HFFc6 (cell line): ENCODE data around the gene PRELP. TPM values are rescaled to one million over a fixed set of nuclear protein-coding genes. Genes with fewer than 3 reads are reported as not detected.

Source experiments
- DNase-seq: peaks from one replicate; pipeline ENCODE4 v3.0.0-alpha.2; 2018
- H3K27ac Mint-ChIP-seq: 2 replicates; pipeline ENCODE4 v1.8.0; 2020; ENCODE audit warnings: mild to moderate bottlenecking, mixed read lengths
- H3K27me3 Mint-ChIP-seq: 2 replicates; pipeline ENCODE4 v1.8.0; 2021; ENCODE audit warnings: mild to moderate bottlenecking, moderate library complexity, mixed read lengths; ENCODE audit not compliant: insufficient read depth
- H3K36me3 Mint-ChIP-seq: 2 replicates; pipeline ENCODE4 v1.8.0; 2021; ENCODE audit warnings: low read depth, mixed read lengths
- H3K4me1 Mint-ChIP-seq: 2 replicates; pipeline ENCODE4 v1.8.0; 2020; ENCODE audit warnings: low read depth, mixed read lengths
- H3K4me3 Mint-ChIP-seq: 2 replicates; pipeline ENCODE4 v1.8.0; 2020; ENCODE audit warnings: mild to moderate bottlenecking, moderate library complexity, mixed read lengths
- H3K9me3 Mint-ChIP-seq: 2 replicates; pipeline ENCODE4 v1.8.0; 2020; ENCODE audit warnings: mild to moderate bottlenecking, mixed read lengths
- total RNA-seq, 6 experiments: library from RNA; stranded (reverse); fragmentation: NEBNext Ultra II Directional; extraction: Animal tissue kit (Norgen Biotek cat#: 25700); gene quantifications; 2 replicates in 1 of 6; 3 replicates in 5 of 6; pipeline ENCODE4 v1.2.3, GENCODE V29; 2021
- TF ChIP-seq, protein P1 (sequence below): fragments of 200-600 bp; sonication (generic); IDR thresholded peaks from 2 replicates; pipeline ENCODE4 v1.5.0; 2021; ENCODE audit warnings: antibody characterized with exemption, mild to moderate bottlenecking

PRELP gene
- total RNA-seq, 6 experiments from 2014 or later: 0.59 to 0.81 (median 0.70) TPM

DNA sequence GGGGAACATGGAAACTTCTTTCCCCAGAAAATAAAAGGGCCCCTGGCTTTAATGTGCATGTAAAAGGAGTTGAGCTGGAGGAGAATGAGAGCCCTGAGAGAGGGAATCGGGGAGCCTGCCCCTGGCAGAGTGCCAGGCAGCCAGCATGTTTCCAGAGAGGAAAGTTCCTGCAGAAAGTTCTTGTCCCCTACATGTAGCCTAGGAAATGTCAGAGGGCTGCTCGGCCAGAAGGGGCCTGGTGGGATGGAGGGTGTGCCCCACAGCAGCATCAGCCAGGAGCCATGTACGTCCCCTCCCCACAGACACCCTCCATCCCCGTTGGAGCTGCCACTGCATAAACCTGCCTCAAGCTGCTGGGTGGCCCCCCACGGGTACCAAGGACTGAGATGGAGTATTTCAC is 5.4 kb upstream of the PRELP start:
- no peak overlapping the region for H3K27ac Mint-ChIP-seq
- no peaks in the 10 kb centered on the region for H3K9me3 Mint-ChIP-seq
- DNase-seq: no peak
- H3K36me3 Mint-ChIP-seq: no peaks in the 10 kb centered on the region
- peaks cover 30% of the 10 kb centered on the region for H3K4me1 Mint-ChIP-seq
- TF ChIP-seq, protein P1, sequence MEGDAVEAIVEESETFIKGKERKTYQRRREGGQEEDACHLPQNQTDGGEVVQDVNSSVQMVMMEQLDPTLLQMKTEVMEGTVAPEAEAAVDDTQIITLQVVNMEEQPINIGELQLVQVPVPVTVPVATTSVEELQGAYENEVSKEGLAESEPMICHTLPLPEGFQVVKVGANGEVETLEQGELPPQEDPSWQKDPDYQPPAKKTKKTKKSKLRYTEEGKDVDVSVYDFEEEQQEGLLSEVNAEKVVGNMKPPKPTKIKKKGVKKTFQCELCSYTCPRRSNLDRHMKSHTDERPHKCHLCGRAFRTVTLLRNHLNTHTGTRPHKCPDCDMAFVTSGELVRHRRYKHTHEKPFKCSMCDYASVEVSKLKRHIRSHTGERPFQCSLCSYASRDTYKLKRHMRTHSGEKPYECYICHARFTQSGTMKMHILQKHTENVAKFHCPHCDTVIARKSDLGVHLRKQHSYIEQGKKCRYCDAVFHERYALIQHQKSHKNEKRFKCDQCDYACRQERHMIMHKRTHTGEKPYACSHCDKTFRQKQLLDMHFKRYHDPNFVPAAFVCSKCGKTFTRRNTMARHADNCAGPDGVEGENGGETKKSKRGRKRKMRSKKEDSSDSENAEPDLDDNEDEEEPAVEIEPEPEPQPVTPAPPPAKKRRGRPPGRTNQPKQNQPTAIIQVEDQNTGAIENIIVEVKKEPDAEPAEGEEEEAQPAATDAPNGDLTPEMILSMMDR: no peak
- H3K27me3 Mint-ChIP-seq: peaks cover 10% of the 10 kb centered on the region
- no peak overlapping the region for H3K4me3 Mint-ChIP-seq

DNA sequence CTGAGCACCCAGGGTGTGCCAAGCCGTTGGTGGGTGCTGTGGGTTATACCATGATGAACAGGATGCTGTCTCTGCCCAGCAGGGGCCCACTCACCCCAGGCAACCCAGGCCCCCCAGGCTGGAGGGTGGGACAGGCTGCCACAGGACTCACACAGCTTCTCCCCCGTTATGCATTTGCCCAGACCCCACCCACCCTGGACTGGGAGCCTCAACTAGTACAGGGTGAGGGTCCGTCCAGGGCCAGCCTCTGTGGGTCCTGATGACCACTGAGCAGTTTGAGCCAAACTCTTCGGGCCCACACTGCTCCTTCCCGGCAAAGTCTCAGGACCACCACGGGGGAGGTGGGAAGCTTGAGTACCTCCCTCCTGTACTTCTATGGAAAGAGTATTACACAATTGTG is 3.8 kb upstream of the PRELP start:
- no peak overlapping the region for H3K27ac Mint-ChIP-seq
- H3K9me3 Mint-ChIP-seq: no peaks in the 10 kb centered on the region
- H3K36me3 Mint-ChIP-seq: no peaks in the 10 kb centered on the region

DNA sequence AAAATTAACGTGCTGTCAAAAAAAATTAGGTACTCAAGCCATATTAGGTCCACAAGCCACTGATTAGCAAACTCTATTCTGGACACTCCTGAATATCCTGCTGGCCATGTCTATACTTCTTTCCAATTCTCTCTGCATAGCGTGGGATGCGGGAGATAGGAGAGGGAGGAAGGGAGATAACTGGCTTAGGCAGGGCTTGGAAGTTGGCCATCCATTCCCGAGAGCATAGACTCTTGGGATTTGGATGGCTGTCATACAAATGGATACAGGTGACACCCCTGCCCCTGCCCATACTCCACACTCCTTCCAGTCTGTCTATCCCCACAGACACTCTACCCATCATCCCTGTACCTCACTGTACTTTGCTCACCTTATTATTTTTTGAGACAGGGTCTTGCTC is 2.3 kb upstream of the PRELP start:
- Mint-ChIP-seq H3K36me3 (no peaks in the 10 kb centered on the region), H3K27ac (no peak overlapping the region; the same call in 1 of the 2 replicates), H3K4me3 (no peak overlapping the region), H3K4me1 (peaks cover 21% of the 10 kb centered on the region), H3K9me3 (no peaks in the 10 kb centered on the region), H3K27me3 (peaks cover 14% of the 10 kb centered on the region)
- no peak for DNase-seq
- TF ChIP-seq, protein P1: no peak

More for the DNA sequence above, 3.8 kb upstream of the PRELP start:
- Mint-ChIP-seq H3K4me1 (peaks cover 27% of the 10 kb centered on the region), H3K4me3 (no peak overlapping the region), H3K27me3 (peaks cover 14% of the 10 kb centered on the region)
- no peak for DNase-seq
- TF ChIP-seq, protein P1: no peak

DNA sequence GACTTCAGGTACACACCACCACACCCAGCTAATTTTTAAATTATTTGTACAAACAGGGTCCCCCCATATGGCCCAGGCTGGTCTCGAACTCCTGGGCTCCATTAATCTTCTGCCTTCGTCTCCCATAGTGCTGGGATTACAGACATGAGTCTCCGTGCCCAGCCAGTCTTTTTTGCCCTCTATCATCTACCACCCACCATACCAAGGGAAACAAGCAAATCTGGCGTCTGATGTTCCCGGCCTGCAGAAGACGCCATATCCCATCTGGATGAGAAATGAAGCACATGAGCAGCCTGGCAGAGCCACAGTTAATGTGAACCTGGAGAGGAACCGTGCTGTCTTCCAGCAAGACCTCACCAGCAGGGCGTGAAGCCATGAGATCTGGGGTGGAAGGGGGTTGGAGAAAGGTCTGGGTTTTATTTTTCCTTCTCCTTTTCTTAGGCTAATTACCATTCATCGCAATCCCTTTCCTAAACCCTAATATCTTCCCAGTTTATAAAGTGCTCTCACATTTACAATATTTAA is 1.8 kb upstream of the PRELP start:
- Mint-ChIP-seq H3K9me3 (no peaks in the 10 kb centered on the region), H3K4me3 (no peak overlapping the region), H3K36me3 (no peaks in the 10 kb centered on the region), H3K27me3 (peaks cover 14% of the 10 kb centered on the region), H3K27ac (no peak overlapping the region), H3K4me1 (peaks cover 27% of the 10 kb centered on the region)
- DNase-seq: no peak
- TF ChIP-seq, protein P1: no peak

DNA sequence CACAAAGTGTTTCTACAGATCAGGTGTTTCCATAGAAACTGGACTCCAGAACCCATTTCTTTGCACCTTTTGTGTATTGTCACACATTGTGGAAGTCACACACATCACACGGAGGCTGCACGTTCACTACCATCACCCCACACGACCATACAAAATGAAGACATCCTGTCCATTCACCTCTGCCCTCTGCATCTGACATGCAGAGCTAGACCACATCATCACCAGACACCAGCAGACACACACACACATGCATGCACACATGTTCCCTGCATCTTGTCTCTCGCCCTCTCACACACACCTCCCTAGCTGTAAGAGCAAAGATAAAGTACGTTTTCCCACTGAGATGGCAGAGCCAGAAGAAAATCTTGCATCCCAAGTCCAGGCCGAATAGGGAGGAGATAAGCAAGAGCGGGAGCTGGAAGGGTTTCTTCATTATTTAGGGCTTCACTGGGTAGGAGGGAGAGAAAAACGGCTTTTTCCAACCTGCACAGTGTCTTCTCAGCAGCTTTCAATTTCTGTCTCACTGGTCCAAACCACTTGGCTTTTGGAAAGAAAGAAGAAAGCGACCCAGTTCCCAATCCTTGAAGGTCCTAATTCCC is 709 bp downstream of the PRELP start:
- no peak for DNase-seq
- no peak overlapping the region for H3K4me3 Mint-ChIP-seq
- H3K27ac Mint-ChIP-seq: no peak overlapping the region
- TF ChIP-seq, protein P1: no peak
- no peaks in the 10 kb centered on the region for H3K36me3 Mint-ChIP-seq
- H3K9me3 Mint-ChIP-seq: no peaks in the 10 kb centered on the region
- H3K4me1 Mint-ChIP-seq: peaks cover 52% of the 10 kb centered on the region
- H3K27me3 Mint-ChIP-seq: peaks cover 14% of the 10 kb centered on the region
